ENCODE measurements around the gene MAGEA9B.
A peak's percentile ranks its signal among the peaks of the same experiment; 100 is the strongest.
"Not testable (repeated sequence)": the region's sequence is repeated elsewhere in the genome, so short reads cannot be mapped to it uniquely, and the experiment has no call there.

Gene MAGEA9B, protein sequence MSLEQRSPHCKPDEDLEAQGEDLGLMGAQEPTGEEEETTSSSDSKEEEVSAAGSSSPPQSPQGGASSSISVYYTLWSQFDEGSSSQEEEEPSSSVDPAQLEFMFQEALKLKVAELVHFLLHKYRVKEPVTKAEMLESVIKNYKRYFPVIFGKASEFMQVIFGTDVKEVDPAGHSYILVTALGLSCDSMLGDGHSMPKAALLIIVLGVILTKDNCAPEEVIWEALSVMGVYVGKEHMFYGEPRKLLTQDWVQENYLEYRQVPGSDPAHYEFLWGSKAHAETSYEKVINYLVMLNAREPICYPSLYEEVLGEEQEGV

DNA sequence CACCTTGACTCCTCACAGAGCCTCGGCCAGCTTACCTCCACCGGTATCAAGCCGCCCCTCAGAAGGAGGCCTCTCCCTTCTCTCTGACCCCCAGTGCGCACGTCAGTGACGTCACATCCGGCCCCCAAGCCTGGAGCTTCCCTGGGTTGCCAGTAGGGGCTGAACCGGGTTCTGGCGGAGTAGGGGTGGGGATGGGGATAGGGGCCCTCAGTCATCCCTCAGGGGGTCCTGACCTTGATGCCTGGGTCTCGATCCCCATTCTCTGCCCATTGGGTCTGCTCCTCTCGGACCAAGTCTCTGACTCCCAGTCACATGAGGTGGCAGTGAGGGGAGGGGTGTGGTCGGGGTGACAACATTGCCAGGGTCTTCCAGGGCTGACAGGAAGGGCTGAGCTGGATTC, at the start of gene MAGEA9B:
Gene MAGEA9B, minus strand, starts transcription at position 101 of the 400 bp plus-strand sequence. CDS start 4,280 bp downstream, outside the sequence.
- H3K36me3 ChIP-seq (ENCODE audit: insufficient read depth, low read length); DNase-seq (ENCODE audit: low read depth, low spot score); H3K4me3 ChIP-seq; H3K9ac ChIP-seq (ENCODE audit: insufficient read length); H3K27ac ChIP-seq; H3K9me3 ChIP-seq (ENCODE audit: low read depth, low read length): not testable (repeated sequence)

DNA sequence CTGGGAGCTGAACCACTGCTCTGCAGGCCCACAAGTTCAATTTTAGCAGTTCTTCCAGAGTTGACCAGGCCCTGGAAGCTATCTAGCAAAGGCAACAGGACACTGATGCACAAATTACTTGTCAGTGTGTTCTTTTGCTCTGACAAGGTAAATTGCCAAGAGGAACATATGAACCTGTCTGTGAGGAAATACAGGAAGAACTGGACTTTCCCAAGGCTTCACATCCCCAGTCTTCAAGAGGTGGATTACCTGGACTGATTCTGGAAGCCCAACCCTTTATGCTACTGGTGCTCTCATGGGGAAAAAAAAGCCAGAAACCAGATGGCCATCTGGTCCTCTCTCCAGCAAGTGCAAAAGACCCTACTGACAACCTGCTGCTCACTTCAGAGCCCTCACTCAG, 46.3 kb upstream of the MAGEA9B start:
- Histone ChIP-seq H3K9ac (ENCODE audit: insufficient read length) (no peak overlapping the region), H3K36me3 (ENCODE audit: insufficient read depth, low read length) (no peaks in the 10 kb centered on the region)

DNA sequence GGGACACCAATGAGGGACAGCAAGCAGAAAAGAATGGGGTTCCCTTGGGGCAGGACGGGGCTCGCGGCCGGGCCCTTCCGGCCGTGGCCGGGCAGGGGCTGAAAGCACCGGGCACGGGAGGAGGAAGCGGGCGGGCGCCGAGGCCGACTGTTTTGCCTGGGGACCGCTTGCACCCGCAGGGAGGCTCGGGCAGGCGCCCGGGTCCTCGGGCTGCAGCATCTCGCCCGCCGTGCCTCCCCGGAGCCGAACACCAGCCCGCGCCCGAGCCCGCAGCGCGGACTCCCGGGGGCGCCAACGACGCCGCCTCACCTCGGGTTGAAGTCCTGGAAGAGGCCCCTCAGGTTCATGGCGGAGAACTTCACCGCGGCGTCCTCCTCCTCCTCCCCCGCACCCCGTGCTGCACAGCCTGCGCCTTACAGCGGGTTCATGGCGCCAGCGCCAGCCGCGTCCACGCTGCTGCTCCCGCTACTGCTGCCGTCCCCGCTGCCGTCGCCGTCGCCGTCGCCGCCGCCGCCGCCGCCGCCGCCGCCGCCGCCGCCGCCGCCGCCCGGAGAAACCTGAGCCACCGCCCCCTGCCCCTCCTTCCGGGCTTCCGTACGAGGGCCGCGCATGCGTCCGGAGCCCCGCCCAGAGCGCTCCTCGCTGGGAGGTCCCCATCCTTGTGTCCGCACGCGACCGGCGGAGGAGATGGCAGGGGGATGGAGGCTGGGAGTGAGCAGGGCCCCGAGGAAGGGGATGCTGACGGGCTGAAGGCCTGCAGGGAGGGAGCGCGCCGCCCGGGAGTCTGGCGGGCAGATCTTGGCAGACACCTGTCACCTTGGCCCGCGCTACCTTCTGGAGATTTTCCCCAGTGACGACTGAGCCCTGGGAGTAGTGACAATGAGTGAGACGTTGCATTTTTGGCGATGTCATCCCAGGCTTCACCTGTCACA, 44.2 kb upstream of the MAGEA9B start, which contains the start of gene TMEM185A:
Gene TMEM185A, minus strand, starts transcription at position 559 of the 932 bp plus-strand sequence. Its CDS starts 212 bp downstream, at position 347.
- Histone ChIP-seq H3K27ac (no peak within 1 kb of the TSS), H3K4me3 (peak within 1 kb of the TSS; percentile 77), H3K9ac (ENCODE audit: insufficient read length) (peak within 1 kb of the TSS; percentile 37), H3K36me3 (ENCODE audit: insufficient read depth, low read length) (no peaks in the 10 kb centered on the region), H3K9me3 (ENCODE audit: low read depth, low read length) (no peaks in the 10 kb centered on the region)
- TF ChIP-seq FOXP2 (optimal IDR thresholded peaks at IDR 0.05; ENCODE audit: control extremely low read depth, extremely low read length, insufficient read depth) (no peak), POLR2AphosphoS5 (IDR thresholded peaks at IDR 0.05; ENCODE audit: borderline replicate concordance, low read depth, low read length) (no peak; the same call in 1 of the 2 replicates)
- no peak for DNase-seq (ENCODE audit: low read depth, low spot score)

More for the DNA sequence above, 46.3 kb upstream of the MAGEA9B start:
- H3K4me3 ChIP-seq, result no peak overlapping the region
- DNase-seq (ENCODE audit: low read depth, low spot score), result no peak
- no peaks in the 10 kb centered on the region for H3K9me3 ChIP-seq (ENCODE audit: low read depth, low read length)
- no peak overlapping the region for H3K27ac ChIP-seq
- TF ChIP-seq EZH2 (IDR thresholded peaks at IDR 0.05) (no peak), POLR2AphosphoS5 (IDR thresholded peaks at IDR 0.05; ENCODE audit: borderline replicate concordance, low read depth, low read length) (no peak), FOXP2 (optimal IDR thresholded peaks at IDR 0.05; ENCODE audit: control extremely low read depth, extremely low read length, insufficient read depth) (no peak)

DNA sequence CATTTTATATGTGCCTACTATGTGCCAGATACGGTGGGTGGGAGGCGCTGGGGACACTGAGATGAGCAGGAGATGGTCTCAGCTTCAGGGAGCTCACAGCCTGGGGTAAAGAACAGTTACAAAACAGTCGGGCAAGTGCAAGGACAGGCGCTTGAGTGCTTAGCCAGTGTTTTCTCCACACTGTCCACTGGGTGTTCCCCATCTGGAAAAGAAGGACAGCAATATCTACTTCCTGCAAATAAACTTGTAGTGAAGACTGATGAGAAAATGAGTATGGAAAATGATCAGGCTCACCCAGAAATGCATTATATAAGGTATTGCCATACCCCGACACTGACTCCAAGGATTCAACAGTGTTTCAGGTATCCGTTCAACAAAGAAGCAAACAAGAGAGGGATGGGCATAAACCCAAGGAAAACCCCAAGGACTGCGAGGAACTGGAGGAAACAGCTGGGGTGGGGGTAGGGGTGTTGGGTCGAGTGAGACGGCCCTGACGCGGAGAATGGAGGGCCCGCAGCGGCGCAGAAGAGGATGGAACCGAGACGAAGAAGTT, 43.5 kb upstream of the MAGEA9B start:
- H3K9me3 ChIP-seq (ENCODE audit: low read depth, low read length), result no peaks in the 10 kb centered on the region
- H3K9ac ChIP-seq (ENCODE audit: insufficient read length), result peak overlapping the region; percentile 37
- no peak overlapping the region for H3K27ac ChIP-seq
- TF ChIP-seq POLR2AphosphoS5 (IDR thresholded peaks at IDR 0.05; ENCODE audit: borderline replicate concordance, low read depth, low read length) (no peak), FOXP2 (optimal IDR thresholded peaks at IDR 0.05; ENCODE audit: control extremely low read depth, extremely low read length, insufficient read depth) (no peak), EZH2 (IDR thresholded peaks at IDR 0.05) (no peak)
- DNase-seq (ENCODE audit: low read depth, low spot score), result no peak
- no peaks in the 10 kb centered on the region for H3K36me3 ChIP-seq (ENCODE audit: insufficient read depth, low read length)
- peak overlapping the region; percentile 77 for H3K4me3 ChIP-seq

DNA sequence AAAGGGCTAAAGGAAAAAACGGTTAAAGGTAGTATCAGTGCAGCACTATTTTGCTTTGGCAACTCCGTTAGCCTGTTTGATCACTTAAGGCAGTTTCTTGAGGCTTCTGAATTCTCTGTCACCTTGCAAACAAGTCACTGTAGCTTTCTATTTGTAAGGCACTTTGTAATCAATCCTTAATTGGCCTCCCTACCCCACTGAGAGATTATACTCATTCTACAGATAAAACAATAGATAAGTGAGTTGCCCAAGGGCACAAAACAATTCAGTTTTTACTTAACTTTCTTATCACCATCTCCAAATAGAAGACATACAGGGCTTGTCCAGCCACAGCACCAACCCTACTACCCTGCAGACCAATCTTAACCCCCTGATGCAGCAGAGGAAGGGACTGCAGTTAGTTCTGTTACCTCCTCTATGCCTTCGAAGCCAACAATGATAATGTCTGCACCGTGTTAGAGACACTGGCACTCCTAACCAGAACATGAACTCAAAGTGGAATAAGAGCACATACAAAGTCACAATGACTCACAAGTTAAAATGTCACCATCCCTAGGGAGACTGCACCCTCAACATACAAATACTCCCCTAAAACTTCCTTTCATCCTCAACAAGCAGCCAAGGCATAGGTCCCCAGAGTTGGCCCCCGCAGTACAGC, 42.6 kb upstream of the MAGEA9B start:
- H3K4me3 ChIP-seq, result no peak overlapping the region
- TF ChIP-seq EZH2 (IDR thresholded peaks at IDR 0.05) (no peak), FOXP2 (optimal IDR thresholded peaks at IDR 0.05; ENCODE audit: control extremely low read depth, extremely low read length, insufficient read depth) (no peak)

DNA sequence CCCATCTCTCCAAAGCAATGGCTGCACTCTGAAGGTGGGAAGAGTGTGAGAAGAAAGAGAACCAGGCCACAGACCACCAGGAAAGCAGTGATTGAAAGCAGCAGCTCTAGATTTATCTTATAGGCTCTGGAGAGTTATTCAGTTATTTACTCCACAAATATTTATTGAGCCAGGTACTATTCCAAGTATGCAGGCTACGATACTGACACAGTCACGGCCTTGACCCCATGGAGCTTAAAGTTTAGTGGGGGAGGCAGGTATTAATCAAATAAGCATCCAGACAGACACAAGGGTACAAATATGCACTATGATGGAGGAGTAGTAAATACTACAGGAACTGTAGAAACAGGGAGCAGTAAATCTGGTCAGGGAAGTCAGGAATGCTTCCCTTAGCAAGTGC, 41.5 kb upstream of the MAGEA9B start:
- H3K27ac ChIP-seq, result no peak overlapping the region
- no peak for DNase-seq (ENCODE audit: low read depth, low spot score)
- H3K9me3 ChIP-seq (ENCODE audit: low read depth, low read length), result no peaks in the 10 kb centered on the region
- H3K9ac ChIP-seq (ENCODE audit: insufficient read length), result no peak overlapping the region
- no peaks in the 10 kb centered on the region for H3K36me3 ChIP-seq (ENCODE audit: insufficient read depth, low read length)
- no peak overlapping the region for H3K4me3 ChIP-seq
- TF ChIP-seq FOXP2 (optimal IDR thresholded peaks at IDR 0.05; ENCODE audit: control extremely low read depth, extremely low read length, insufficient read depth) (no peak), POLR2AphosphoS5 (IDR thresholded peaks at IDR 0.05; ENCODE audit: borderline replicate concordance, low read depth, low read length) (no peak), EZH2 (IDR thresholded peaks at IDR 0.05) (no peak)

More for the DNA sequence above, 42.6 kb upstream of the MAGEA9B start:
- no peak for DNase-seq (ENCODE audit: low read depth, low spot score)
- Histone ChIP-seq H3K36me3 (ENCODE audit: insufficient read depth, low read length) (no peaks in the 10 kb centered on the region), H3K9ac (ENCODE audit: insufficient read length) (no peak overlapping the region), H3K27ac (no peak overlapping the region), H3K9me3 (ENCODE audit: low read depth, low read length) (no peaks in the 10 kb centered on the region)

DNA sequence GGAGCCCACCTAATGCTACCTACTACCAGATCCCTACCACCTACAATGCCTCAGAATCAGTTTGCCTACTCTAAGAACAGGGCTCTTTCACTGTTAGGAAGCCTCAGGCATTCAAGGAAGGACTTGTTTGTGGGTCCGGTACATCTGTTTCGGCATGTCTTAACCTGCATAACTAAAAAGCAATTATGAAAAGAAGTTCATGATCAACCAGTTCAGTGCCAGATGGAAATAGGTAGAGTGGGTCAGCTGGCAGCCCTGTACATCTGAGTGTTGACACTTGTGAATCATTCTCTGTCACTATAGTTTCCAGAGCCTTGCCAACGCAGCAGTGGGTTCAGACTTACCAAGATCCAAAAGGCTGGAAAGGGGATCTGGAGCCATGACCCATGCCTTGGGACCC, 41.0 kb upstream of the MAGEA9B start:
- Histone ChIP-seq H3K36me3 (ENCODE audit: insufficient read depth, low read length) (no peaks in the 10 kb centered on the region), H3K4me3 (no peak overlapping the region), H3K9me3 (ENCODE audit: low read depth, low read length) (no peaks in the 10 kb centered on the region), H3K27ac (no peak overlapping the region), H3K9ac (ENCODE audit: insufficient read length) (no peak overlapping the region)
- no peak for DNase-seq (ENCODE audit: low read depth, low spot score)
- TF ChIP-seq POLR2AphosphoS5 (IDR thresholded peaks at IDR 0.05; ENCODE audit: borderline replicate concordance, low read depth, low read length) (no peak), FOXP2 (optimal IDR thresholded peaks at IDR 0.05; ENCODE audit: control extremely low read depth, extremely low read length, insufficient read depth) (no peak), EZH2 (IDR thresholded peaks at IDR 0.05) (no peak)

DNA sequence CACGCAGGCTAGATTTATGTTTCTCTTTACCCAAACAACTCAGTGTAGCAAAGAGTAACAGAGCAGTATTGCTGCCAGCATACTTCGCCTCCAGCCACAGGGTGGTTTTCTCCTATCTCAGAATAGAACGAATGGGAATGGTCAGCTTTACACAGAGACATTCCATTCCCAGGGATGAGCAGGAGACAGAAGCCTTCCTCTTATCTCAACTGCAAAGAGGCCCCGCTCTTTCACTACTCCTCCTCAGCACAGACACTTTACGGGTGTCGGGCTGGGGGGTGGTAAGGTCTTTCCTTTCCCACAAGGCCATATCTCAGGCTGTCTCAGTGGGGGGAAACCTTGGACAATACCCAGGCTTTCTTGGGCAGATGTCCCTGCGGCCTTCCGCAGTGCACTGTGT, 39.6 kb upstream of the MAGEA9B start:
- H3K4me3 ChIP-seq; H3K9me3 ChIP-seq (ENCODE audit: low read depth, low read length); H3K36me3 ChIP-seq (ENCODE audit: insufficient read depth, low read length); H3K9ac ChIP-seq (ENCODE audit: insufficient read length); H3K27ac ChIP-seq; DNase-seq (ENCODE audit: low read depth, low spot score): not testable (repeated sequence)

DNA sequence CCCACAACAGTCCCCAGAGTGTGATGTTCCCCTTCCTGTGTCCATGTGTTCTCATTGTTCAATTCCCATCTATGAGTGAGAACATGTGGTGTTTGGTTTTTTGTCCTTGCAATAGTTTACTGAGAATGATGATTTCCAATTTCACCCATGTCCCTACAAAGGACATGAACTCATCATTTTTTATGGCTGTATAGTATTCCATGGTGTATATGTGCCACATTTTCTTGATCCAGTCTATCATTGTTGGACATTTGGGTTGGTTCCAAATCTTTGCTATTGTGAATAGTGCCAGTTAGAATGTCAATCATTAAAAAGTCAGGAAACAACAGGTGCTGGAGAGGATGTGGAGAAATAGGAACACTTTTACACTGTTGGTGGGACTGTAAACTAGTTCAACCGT, 32.4 kb upstream of the MAGEA9B start:
- DNase-seq (ENCODE audit: low read depth, low spot score); H3K36me3 ChIP-seq (ENCODE audit: insufficient read depth, low read length): not testable (repeated sequence)

More for the DNA sequence above, 32.4 kb upstream of the MAGEA9B start:
- H3K9me3 ChIP-seq (ENCODE audit: low read depth, low read length); H3K27ac ChIP-seq; H3K9ac ChIP-seq (ENCODE audit: insufficient read length); H3K4me3 ChIP-seq: not testable (repeated sequence)
